ENCODE data around the gene RYR3. TPM values are rescaled to one million over a fixed set of nuclear protein-coding genes. Genes with fewer than 3 reads are reported as not detected.

RYR3 gene
- total RNA-seq, 4 donors from 2014 or later: 0.18 to 3.3 (median 2.3) TPM

DNA sequence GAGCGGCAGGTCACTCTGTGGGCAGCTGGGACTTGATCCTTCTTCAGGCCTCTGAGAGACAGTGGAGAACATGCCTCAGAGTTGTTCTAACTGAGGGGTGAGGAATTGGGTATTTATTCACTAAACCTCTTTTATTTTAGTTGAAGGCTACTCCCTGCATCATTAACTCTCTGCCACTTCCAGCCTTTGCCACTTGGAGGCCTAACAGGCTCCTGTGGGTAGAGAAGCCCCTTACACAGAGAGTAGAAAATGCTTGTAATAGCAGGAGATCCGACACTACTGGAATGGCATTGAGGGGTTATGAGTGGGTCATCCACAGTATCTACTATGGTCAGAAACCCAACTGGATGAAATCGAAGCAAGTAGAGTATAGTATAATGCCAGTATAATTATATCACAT lies 81.7 kb downstream of the RYR3 start:
- Histone ChIP-seq H3K4me3 (no peak overlapping the region), H3K27me3 (no peaks in the 10 kb centered on the region), H3K9me3 (no peaks in the 10 kb centered on the region), H3K36me3 (no peaks in the 10 kb centered on the region), H3K4me1 (no peaks in the 10 kb centered on the region), H3K27ac (no peak overlapping the region)
- DNase-seq: no peak
- TF ChIP-seq POLR2A (IDR thresholded peaks at IDR 0.05): no peak
- TF ChIP-seq, protein P1, sequence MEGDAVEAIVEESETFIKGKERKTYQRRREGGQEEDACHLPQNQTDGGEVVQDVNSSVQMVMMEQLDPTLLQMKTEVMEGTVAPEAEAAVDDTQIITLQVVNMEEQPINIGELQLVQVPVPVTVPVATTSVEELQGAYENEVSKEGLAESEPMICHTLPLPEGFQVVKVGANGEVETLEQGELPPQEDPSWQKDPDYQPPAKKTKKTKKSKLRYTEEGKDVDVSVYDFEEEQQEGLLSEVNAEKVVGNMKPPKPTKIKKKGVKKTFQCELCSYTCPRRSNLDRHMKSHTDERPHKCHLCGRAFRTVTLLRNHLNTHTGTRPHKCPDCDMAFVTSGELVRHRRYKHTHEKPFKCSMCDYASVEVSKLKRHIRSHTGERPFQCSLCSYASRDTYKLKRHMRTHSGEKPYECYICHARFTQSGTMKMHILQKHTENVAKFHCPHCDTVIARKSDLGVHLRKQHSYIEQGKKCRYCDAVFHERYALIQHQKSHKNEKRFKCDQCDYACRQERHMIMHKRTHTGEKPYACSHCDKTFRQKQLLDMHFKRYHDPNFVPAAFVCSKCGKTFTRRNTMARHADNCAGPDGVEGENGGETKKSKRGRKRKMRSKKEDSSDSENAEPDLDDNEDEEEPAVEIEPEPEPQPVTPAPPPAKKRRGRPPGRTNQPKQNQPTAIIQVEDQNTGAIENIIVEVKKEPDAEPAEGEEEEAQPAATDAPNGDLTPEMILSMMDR (IDR thresholded peaks at IDR 0.05): no peak

DNA sequence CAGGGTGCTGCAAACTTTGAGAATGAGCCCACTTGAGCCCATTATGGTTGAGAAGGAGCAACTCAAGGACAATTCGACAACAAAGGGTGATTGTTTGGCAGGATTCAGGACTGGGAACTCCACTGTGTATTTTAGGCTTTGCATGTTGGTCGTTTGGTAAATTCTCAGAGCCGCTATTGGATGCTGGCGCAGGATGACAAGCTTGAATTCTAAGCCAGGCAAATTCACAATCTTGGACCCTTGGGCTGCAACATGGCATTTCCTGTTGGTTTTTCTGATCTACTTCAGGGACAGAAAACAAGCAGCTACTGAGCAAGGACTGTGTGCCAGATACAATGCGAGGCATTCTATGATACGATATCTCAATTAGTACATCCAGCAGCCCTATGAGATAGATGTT lies 82.8 kb downstream of the RYR3 start:
- TF ChIP-seq, protein P1 (IDR thresholded peaks at IDR 0.05): no peak
- TF ChIP-seq POLR2A (IDR thresholded peaks at IDR 0.05): no peak
- H3K4me1 ChIP-seq: no peaks in the 10 kb centered on the region
- no peaks in the 10 kb centered on the region for H3K9me3 ChIP-seq
- no peak overlapping the region for H3K27ac ChIP-seq
- no peak overlapping the region for H3K4me3 ChIP-seq
- H3K27me3 ChIP-seq: no peaks in the 10 kb centered on the region
- no peak for DNase-seq
- H3K36me3 ChIP-seq: no peaks in the 10 kb centered on the region

DNA sequence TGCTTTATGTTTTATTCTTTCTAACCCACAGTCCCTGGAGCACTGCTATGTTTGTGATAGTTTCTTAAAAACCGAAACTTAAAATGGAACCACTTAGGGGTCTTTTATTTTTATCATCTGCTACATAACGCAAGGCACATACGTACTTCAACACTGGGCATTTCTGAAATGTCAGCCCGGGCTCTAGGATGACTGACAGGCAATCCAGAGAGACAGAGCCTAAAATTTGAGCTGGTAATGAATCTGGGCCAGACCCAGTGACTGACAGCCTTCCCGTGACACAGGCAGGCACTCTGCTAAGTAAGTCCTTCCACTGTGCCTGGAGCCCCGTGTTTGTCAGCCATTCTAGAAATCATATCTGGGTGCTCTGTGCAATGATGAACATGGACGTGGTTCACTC lies 84.6 kb downstream of the RYR3 start:
- Histone ChIP-seq H3K9me3 (no peaks in the 10 kb centered on the region), H3K4me1 (no peaks in the 10 kb centered on the region), H3K27me3 (no peaks in the 10 kb centered on the region), H3K4me3 (no peak overlapping the region), H3K27ac (no peak overlapping the region), H3K36me3 (no peaks in the 10 kb centered on the region)
- no peak for DNase-seq
- TF ChIP-seq, protein P1 (IDR thresholded peaks at IDR 0.05): no peak
- TF ChIP-seq POLR2A (IDR thresholded peaks at IDR 0.05): no peak

DNA sequence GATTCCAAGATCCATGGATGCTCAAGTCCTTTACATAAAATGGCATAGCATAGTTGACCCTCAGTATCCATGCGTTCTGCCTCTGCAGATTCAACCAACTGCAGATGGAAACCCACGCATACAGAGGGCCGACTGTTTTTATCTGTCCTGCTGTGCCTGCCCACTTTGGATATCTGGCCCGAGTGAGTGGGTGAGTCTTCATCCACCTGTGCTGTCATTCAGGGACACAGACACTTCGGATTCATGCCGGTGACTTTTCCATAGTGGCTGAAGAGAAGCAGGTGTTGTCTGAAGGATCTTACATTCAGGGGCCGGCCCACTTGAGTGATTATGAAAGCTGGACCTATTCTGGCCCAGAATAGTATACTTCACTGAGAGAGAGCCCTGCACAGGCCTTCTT lies 85.1 kb downstream of the RYR3 start:
- no peaks in the 10 kb centered on the region for H3K27me3 ChIP-seq
- H3K9me3 ChIP-seq: no peaks in the 10 kb centered on the region
- no peak for TF ChIP-seq POLR2A (IDR thresholded peaks at IDR 0.05)
- TF ChIP-seq, protein P1 (IDR thresholded peaks at IDR 0.05): no peak
- no peaks in the 10 kb centered on the region for H3K36me3 ChIP-seq
- H3K4me3 ChIP-seq: no peak overlapping the region
- H3K4me1 ChIP-seq: no peaks in the 10 kb centered on the region
- no peak overlapping the region for H3K27ac ChIP-seq
- DNase-seq: no peak

DNA sequence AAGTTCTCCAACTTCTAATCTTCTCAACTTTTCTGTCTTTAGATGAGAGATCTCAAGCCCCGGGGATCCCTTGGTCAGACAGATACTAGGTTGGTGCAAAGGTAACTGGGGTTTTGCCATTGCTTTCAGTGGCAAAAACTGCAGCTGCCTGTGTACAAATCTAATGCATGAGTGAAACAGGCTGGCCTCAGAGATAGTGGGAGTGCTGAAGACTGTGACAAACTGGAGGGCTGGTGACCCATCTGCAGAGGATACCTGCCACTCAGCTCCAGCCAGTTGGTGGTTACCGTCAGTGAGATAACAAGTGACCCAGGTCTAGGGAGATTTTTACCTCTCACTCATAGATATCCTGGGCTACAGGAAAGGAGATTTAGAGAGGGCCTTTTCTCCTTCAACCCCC lies 85.7 kb downstream of the RYR3 start:
- no peak for DNase-seq
- H3K27ac ChIP-seq: no peak overlapping the region
- H3K4me1 ChIP-seq: no peaks in the 10 kb centered on the region
- H3K4me3 ChIP-seq: no peak overlapping the region
- no peaks in the 10 kb centered on the region for H3K36me3 ChIP-seq
- TF ChIP-seq, protein P1 (IDR thresholded peaks at IDR 0.05): no peak
- TF ChIP-seq POLR2A (IDR thresholded peaks at IDR 0.05): no peak
- no peaks in the 10 kb centered on the region for H3K27me3 ChIP-seq
- H3K9me3 ChIP-seq: no peaks in the 10 kb centered on the region

DNA sequence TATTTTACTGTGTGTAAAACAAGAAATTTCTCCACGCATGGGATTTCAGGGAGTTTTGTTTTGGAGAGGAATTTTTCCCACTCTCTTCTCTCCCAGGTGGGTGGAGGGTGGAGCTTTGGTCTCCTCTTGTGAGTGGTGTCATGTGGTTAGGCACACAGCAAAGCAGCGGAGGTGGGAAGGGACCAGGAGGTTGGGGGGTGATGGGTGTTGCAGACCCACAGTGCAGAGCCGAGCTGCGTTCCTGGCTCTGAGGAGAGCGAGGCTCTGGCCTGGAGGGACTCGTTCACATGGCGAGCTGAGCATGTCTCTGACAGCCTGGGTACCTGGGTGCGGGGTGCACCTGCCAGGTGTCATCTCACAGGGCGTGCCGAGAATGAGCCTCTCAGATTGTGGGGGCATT lies 87.8 kb downstream of the RYR3 start:
- Histone ChIP-seq H3K27me3 (no peaks in the 10 kb centered on the region), H3K36me3 (no peaks in the 10 kb centered on the region), H3K9me3 (no peaks in the 10 kb centered on the region), H3K27ac (no peak overlapping the region), H3K4me1 (no peaks in the 10 kb centered on the region), H3K4me3 (no peak overlapping the region)
- no peak for DNase-seq
- TF ChIP-seq, protein P1 (IDR thresholded peaks at IDR 0.05): no peak
